IMR-90 (cell line): ENCODE measurements around the gene ZNF532. TPM values are rescaled to one million over a fixed set of nuclear protein-coding genes. Genes with fewer than 3 reads are reported as not detected.
A peak's percentile ranks its signal among the peaks of the same experiment; 100 is the strongest.

ENCODE experiments used
- ATAC-seq: fragments of 200-7000 bp; cut with Tn5 transposase; 2 replicates; pipeline ENCODE4 v1.9.1; 2020; ENCODE audit warnings: low read depth, mild to moderate bottlenecking, moderate library complexity
- BruUV-seq: library from RNA; stranded (reverse); fragments of 400-500 nt; replicated peaks from 2 replicates; lab custom pipeline; 2021; lab: Mats Ljungman, UMichigan
- CTCF ChIA-PET: fragments of 300-600 bp; formaldehyde crosslinking; extraction: SDS; loops from one replicate; lab custom pipeline; 2021; ENCODE audit warnings: antibody characterized with exemption; lab: Yijun Ruan, JAX
- POLR2A ChIA-PET: fragments of 300-600 bp; sonication (Branson Sonifier 250); formaldehyde crosslinking; loops from one replicate; lab custom pipeline; 2022; ENCODE audit warnings: antibody characterized with exemption; ENCODE audit not compliant: unreplicated experiment; lab: Charles Lee
- DNase-seq: peaks from one replicate; pipeline ENCODE4 v3.0.0; 2013
- H2AFZ ChIP-seq: replicated peaks from 2 replicates; pipeline ENCODE3; 2013; ENCODE audit warnings: low read length, mild to moderate bottlenecking; ENCODE audit not compliant: poor library complexity
- H2AK5ac ChIP-seq: 2 replicates; pipeline ENCODE4 v1.6.1; 2013; ENCODE audit warnings: low read depth, low read length, inconsistent platforms
- H2AK9ac ChIP-seq: replicated peaks from 2 replicates; pipeline ENCODE3; 2013; ENCODE audit warnings: mild to moderate bottlenecking, low read depth, low read length, moderate library complexity; ENCODE audit not compliant: poor library complexity
- H2BK120ac ChIP-seq: 2 replicates; pipeline ENCODE4 v1.6.1; 2013; ENCODE audit warnings: low read depth, low read length, inconsistent platforms
- H2BK15ac ChIP-seq: 3 replicates; pipeline ENCODE4 v1.6.1; 2013; ENCODE audit warnings: low read depth, low read length, inconsistent platforms
- H2BK20ac ChIP-seq: 2 replicates; pipeline ENCODE4 v1.6.1; 2013; ENCODE audit warnings: low read depth, mild to moderate bottlenecking, inconsistent platforms, low read length, moderate library complexity
- H2BK5ac ChIP-seq: 2 replicates; pipeline ENCODE4 v1.6.1; 2013; ENCODE audit warnings: mild to moderate bottlenecking, low read depth, low read length, inconsistent platforms; ENCODE audit not compliant: poor library complexity, severe bottlenecking
- H3K14ac ChIP-seq: replicated peaks from 2 replicates; pipeline ENCODE4 v1.6.1; 2013; ENCODE audit warnings: low read depth, low read length, inconsistent platforms
- H3K18ac ChIP-seq: 2 replicates; pipeline ENCODE4 v1.6.1; 2013; ENCODE audit warnings: low read depth, low read length, control low read depth
- H3K23ac ChIP-seq: 2 replicates; pipeline ENCODE4 v1.6.1; 2013; ENCODE audit warnings: low read depth, low read length, inconsistent platforms
- H3K27ac ChIP-seq: 2 replicates; pipeline ENCODE4 v1.5.1; 2013; ENCODE audit warnings: mild to moderate bottlenecking, control low read depth, low read length; ENCODE audit not compliant: insufficient read depth
- H3K27me3 ChIP-seq: 2 replicates; pipeline ENCODE4 v1.6.1; 2013; ENCODE audit warnings: low read length; ENCODE audit not compliant: control insufficient read depth, insufficient read depth
- H3K36me3 ChIP-seq: 2 replicates; pipeline ENCODE4 v1.6.1; 2013; ENCODE audit warnings: low read length, mixed read lengths; ENCODE audit not compliant: control insufficient read depth, insufficient read depth
- H3K4ac ChIP-seq: 2 replicates; pipeline ENCODE4 v1.6.1; 2013; ENCODE audit warnings: low read depth, low read length, inconsistent platforms
- H3K4me1 ChIP-seq: 2 replicates; pipeline ENCODE4 v1.6.1; 2013; ENCODE audit warnings: low read length, mixed read lengths; ENCODE audit not compliant: control insufficient read depth, insufficient read depth
- H3K4me2 ChIP-seq: 2 replicates; pipeline ENCODE4 v1.6.1; 2013; ENCODE audit warnings: low read depth, mild to moderate bottlenecking, control low read depth, low read length, moderate library complexity
- H3K4me3 ChIP-seq: 2 replicates; pipeline ENCODE4 v1.5.1; 2013; ENCODE audit warnings: low read depth, mild to moderate bottlenecking, control low read depth, low read length, moderate library complexity; ENCODE audit not compliant: insufficient read depth
- H3K56ac ChIP-seq: 2 replicates; pipeline ENCODE4 v1.6.1; 2013; ENCODE audit warnings: low read length, inconsistent platforms; ENCODE audit not compliant: insufficient read depth; ENCODE audit errors: extremely low read depth
- H3K79me1 ChIP-seq, 2 experiments: 2 replicates each; pipeline ENCODE4 v1.6.1; 2013; ENCODE audit warnings: low read length in 2 of 2, inconsistent platforms in 1 of 2, low read depth in 1 of 2
- H3K9ac ChIP-seq: 2 replicates; pipeline ENCODE4 v1.6.1; 2013; ENCODE audit warnings: low read depth, low read length, control low read depth
- H3K9me1 ChIP-seq: 2 replicates; pipeline ENCODE4 v1.6.1; 2013; ENCODE audit warnings: low read length, inconsistent platforms; ENCODE audit not compliant: insufficient read depth
- H3K9me3 ChIP-seq: 2 replicates; pipeline ENCODE4 v1.6.1; 2013; ENCODE audit warnings: low read length; ENCODE audit not compliant: control insufficient read depth, insufficient read depth
- H4K20me1 ChIP-seq: 2 replicates; pipeline ENCODE4 v1.6.1; 2013; ENCODE audit warnings: low read length, inconsistent platforms; ENCODE audit not compliant: insufficient read depth
- H4K5ac ChIP-seq: 2 replicates; pipeline ENCODE4 v1.6.1; 2013; ENCODE audit warnings: mild to moderate bottlenecking, low read depth, low read length, control low read depth
- H4K8ac ChIP-seq, 2 experiments: 2 replicates each; pipeline ENCODE4 v1.6.1; 2013; ENCODE audit warnings: low read depth in 2 of 2, low read length in 2 of 2, control low read depth in 1 of 2, inconsistent platforms in 1 of 2
- H4K91ac ChIP-seq: 2 replicates; pipeline ENCODE4 v1.6.1; 2013; ENCODE audit warnings: low read depth, low read length, inconsistent platforms; ENCODE audit not compliant: insufficient read depth
- BHLHE40 ChIP-seq: fragments of 150-350 bp; IDR thresholded peaks from 2 replicates; pipeline ENCODE4 v1.6.1; 2016; ENCODE audit warnings: mild to moderate bottlenecking, low read depth, low read length
- MAFK ChIP-seq: IDR thresholded peaks from 2 replicates; pipeline ENCODE4 v1.6.1; 2012; ENCODE audit warnings: low read depth, low read length, improper control_type of control experiment
- MXI1 ChIP-seq: IDR thresholded peaks from 2 replicates; pipeline ENCODE4 v1.6.1; 2012; ENCODE audit warnings: low read depth, mild to moderate bottlenecking, low read length, moderate library complexity, borderline replicate concordance
- RAD21 ChIP-seq: IDR thresholded peaks from 2 replicates; pipeline ENCODE4 v1.6.1; 2012; ENCODE audit warnings: low read length, improper control_type of control experiment
- RCOR1 ChIP-seq: IDR thresholded peaks from 2 replicates; pipeline ENCODE4 v1.6.1; 2012; ENCODE audit warnings: mild to moderate bottlenecking, low read length, improper control_type of control experiment; ENCODE audit not compliant: insufficient replicate concordance
- WGBS, 2 experiments: methylation state at CpG; one replicate each; pipeline versions ENCODE4 v1.1.5 to v1.1.7; 2013; ENCODE audit warnings: missing lambda C conversion rate in 2 of 2; ENCODE audit not compliant: insufficient read length in 1 of 2; ENCODE audit errors: extremely low coverage in 2 of 2; 5-methylcytosine and 5-hydroxymethylcytosine counted together
- dilution Hi-C: fragments of 300-500 bp; cut with HindIII; formaldehyde crosslinking; loops from one replicate; pipeline ENCODE4 v1.14.3; 2018; ENCODE audit warnings: low sequenced_read_pairs; ENCODE audit not compliant: unreplicated experiment
- in situ Hi-C: fragments of 300-500 bp; cut with MboI; formaldehyde crosslinking; loops from 3 replicates; pipeline ENCODE4 v1.14.3; 2019; ENCODE audit warnings: low sequenced_read_pairs, inconsistent platforms, mixed read lengths
- intact Hi-C: fragments of 100-400 bp; cut with micrococcal nuclease; formaldehyde crosslinking; loops from 2 replicates; pipeline ENCODE4 v1.10.0; 2022
- polyA plus RNA-seq, 3 experiments: library from polyadenylated mRNA; depleted of rRNA; stranded (reverse); fragments of >200 nt; gene quantifications; 2 replicates each; pipeline ENCODE4 v1.2.3, GENCODE V29; 2012; ENCODE audit warnings: low replicate concordance in 1 of 3
- total RNA-seq: library from RNA; depleted of rRNA; stranded (reverse); fragments of >200 nt; gene quantifications from 2 replicates; pipeline ENCODE4 v1.2.3, GENCODE V29; 2012
- TF ChIP-seq, protein P1 (sequence below): fragments of 150-350 bp; IDR thresholded peaks from 2 replicates; pipeline ENCODE4 v1.6.1; 2016; ENCODE audit warnings: low read depth, mild to moderate bottlenecking, low read length, moderate library complexity, borderline replicate concordance

Gene ZNF532
- total and polyA plus RNA-seq, 2 of the 4 experiments (the other 2 are of a cell fraction) = 29.9 to 45.8 TPM

DNA sequence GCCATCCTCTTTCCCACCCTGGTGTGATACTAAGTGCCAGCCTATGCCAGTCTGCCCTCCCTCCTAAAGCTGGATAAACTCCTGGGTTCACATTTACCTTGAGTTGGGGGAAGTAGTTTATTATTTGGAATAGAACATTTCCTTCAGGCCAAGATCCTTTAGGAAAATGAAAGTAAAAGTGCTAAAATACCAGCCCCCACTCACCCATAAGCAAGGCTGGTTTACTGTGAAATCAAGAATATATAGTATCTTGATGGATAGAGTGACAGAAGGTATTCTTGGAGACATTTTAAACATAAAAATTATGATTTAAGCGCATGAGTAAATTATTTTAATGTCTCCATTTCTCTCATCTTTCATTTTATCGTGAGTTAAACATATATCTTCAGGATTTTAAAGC lies 27.1 kb downstream of the ZNF532 start:
- peak overlapping the region; percentile 30 to 81; a peak in 2 of 4 replicates for H4K8ac ChIP-seq
- DNase-seq (no peak), ATAC-seq (0 out of 2 replicates have a peak, but pooled peaks have one; percentile 17)
- no peak overlapping the region for H2AFZ ChIP-seq
- H3K27ac ChIP-seq = peak overlapping the region; percentile 56; the same call in 1 of the 2 replicates
- H2BK120ac ChIP-seq = peak overlapping the region; percentile 71
- 0 out of 2 replicates have a peak overlapping the region, but pooled peaks have one; percentile 19 for H4K91ac ChIP-seq
- peak overlapping the region; percentile 64; the same call in 1 of the 2 replicates for H3K18ac ChIP-seq
- H3K9me3 ChIP-seq = no peaks in the 10 kb centered on the region
- peaks cover 6% of the 10 kb centered on the region; the same call in 1 of the 2 replicates for H4K20me1 ChIP-seq
- peak overlapping the region; percentile 93 for H3K4ac ChIP-seq
- intact Hi-C loops = no loop called here
- peak overlapping the region; percentile 99 for H3K14ac ChIP-seq
- POLR2A ChIA-PET = no interaction called here
- dilution Hi-C loops = no loop called here
- H3K4me2 ChIP-seq = peak overlapping the region; percentile 98
- H3K79me1 ChIP-seq = peaks cover 38 to 76% of the 10 kb centered on the region in 2 experiments
- peaks cover 4% of the 10 kb centered on the region for H3K36me3 ChIP-seq
- H4K5ac ChIP-seq = peak overlapping the region; percentile 97
- no peak overlapping the region for H2BK15ac ChIP-seq
- H2BK5ac ChIP-seq = peak overlapping the region; percentile 72
- H3K4me3 ChIP-seq = peak overlapping the region; percentile 24; the same call in 1 of the 2 replicates
- H2AK5ac ChIP-seq = peak overlapping the region; percentile 83; the same call in 1 of the 2 replicates
- no peak overlapping the region for H3K56ac ChIP-seq
- in situ Hi-C loops = no loop called here
- CTCF ChIA-PET = no interaction called here
- peaks cover 9% of the 10 kb centered on the region for H3K4me1 ChIP-seq
- H3K23ac ChIP-seq = peak overlapping the region; percentile 77; the same call in 1 of the 2 replicates
- peak overlapping the region; percentile 73 for H3K9ac ChIP-seq
- no peaks in the 10 kb centered on the region for H3K27me3 ChIP-seq
- no CpG with 5 or more reads among the region's 2 CpGs for WGBS, 2 experiments
- TF ChIP-seq MXI1 (no peak), BHLHE40 (no peak), RAD21 (no peak), RCOR1 (no peak), MAFK (no peak)
- TF ChIP-seq, protein P1, sequence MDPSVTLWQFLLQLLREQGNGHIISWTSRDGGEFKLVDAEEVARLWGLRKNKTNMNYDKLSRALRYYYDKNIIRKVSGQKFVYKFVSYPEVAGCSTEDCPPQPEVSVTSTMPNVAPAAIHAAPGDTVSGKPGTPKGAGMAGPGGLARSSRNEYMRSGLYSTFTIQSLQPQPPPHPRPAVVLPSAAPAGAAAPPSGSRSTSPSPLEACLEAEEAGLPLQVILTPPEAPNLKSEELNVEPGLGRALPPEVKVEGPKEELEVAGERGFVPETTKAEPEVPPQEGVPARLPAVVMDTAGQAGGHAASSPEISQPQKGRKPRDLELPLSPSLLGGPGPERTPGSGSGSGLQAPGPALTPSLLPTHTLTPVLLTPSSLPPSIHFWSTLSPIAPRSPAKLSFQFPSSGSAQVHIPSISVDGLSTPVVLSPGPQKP = no peak
- peak overlapping the region; percentile 78; the same call in 1 of the 2 replicates for H2BK20ac ChIP-seq
- no TSS peak for BruUV-seq
- H3K9me1 ChIP-seq = peaks cover 15% of the 10 kb centered on the region
- no peak overlapping the region for H2AK9ac ChIP-seq
